ENCODE measurements around the gene TMEM259. TPM values are rescaled to one million over a fixed set of nuclear protein-coding genes. Genes with fewer than 3 reads are reported as not detected.
A peak's percentile ranks its signal among the peaks of the same experiment; 100 is the strongest.

The TMEM259 gene
- total and polyA plus RNA-seq, 2 of the 13 experiments (the other 11 are each of a cell fraction or from before 2014, with no cell fraction given) = 64.7 to 164 TPM

GRCh38 chr19:980133-980998 lies 40.6 kb downstream of the TMEM259 start (continued):
- TF ChIP-seq ZNF609 (CRISPR knock-in tag; IDR thresholded peaks at IDR 0.05; ENCODE audit: borderline replicate concordance) (no peak; the same call in none of the 2 replicates), ZNF83 (CRISPR knock-in tag; IDR thresholded peaks at IDR 0.05; ENCODE audit: borderline replicate concordance) (peak; percentile 74; the same call in 1 of the 2 replicates), ZNF652 (CRISPR knock-in tag; IDR thresholded peaks at IDR 0.05; ENCODE audit: borderline replicate concordance, low read depth) (peak; percentile 47; the same call in 1 of the 2 replicates), ZNF570 (CRISPR knock-in tag; IDR thresholded peaks at IDR 0.05; ENCODE audit: borderline replicate concordance) (no peak), ZNF547 (CRISPR knock-in tag; IDR thresholded peaks at IDR 0.05) (no peak), RXRB (CRISPR knock-in tag; IDR thresholded peaks at IDR 0.05; ENCODE audit: borderline replicate concordance) (peak; percentile 89), ZFP62 (CRISPR knock-in tag; IDR thresholded peaks at IDR 0.05) (no peak), MTA3 (CRISPR knock-in tag; IDR thresholded peaks at IDR 0.05) (no peak), THAP11 (CRISPR knock-in tag; IDR thresholded peaks at IDR 0.05) (peak; percentile 67), ZFP41 (CRISPR knock-in tag; IDR thresholded peaks at IDR 0.05; ENCODE audit: borderline replicate concordance) (no peak), ASH2L (IDR thresholded peaks at IDR 0.05; ENCODE audit: insufficient read length, low read depth, low read length) (peak; percentile 32), ZBTB44 (CRISPR knock-in tag; IDR thresholded peaks at IDR 0.05) (no peak), MBNL3 (CRISPR knock-in tag; conservative IDR thresholded peaks at IDR 0.05) (no peak), HOXD1 (CRISPR knock-in tag; IDR thresholded peaks at IDR 0.05) (peak; percentile 64; the same call in 1 of the 2 replicates), ELF3 (CRISPR knock-in tag; IDR thresholded peaks at IDR 0.05) (peak; percentile 94), MLX (CRISPR knock-in tag; IDR thresholded peaks at IDR 0.05) (peak; percentile 83), ZNF788 (CRISPR knock-in tag; IDR thresholded peaks at IDR 0.05; ENCODE audit: borderline replicate concordance) (peak; percentile 94), NFYB (CRISPR knock-in tag; IDR thresholded peaks at IDR 0.05) (no peak)
- TF ChIP-seq, protein P1, sequence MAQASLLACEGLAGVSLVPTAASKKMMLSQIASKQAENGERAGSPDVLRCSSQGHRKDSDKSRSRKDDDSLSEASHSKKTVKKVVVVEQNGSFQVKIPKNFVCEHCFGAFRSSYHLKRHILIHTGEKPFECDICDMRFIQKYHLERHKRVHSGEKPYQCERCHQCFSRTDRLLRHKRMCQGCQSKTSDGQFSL (CRISPR knock-in tag; IDR thresholded peaks at IDR 0.05) = no peak; the same call in 1 of the 2 replicates

Measured in HepG2 (cell line).